Liver (tissue), 9 donors: Measurements from ENCODE around the gene SCARB1. TPM values are rescaled to one million over a fixed set of nuclear protein-coding genes. Genes with fewer than 3 reads are reported as not detected.

Experiments used
- DNase-seq: peaks from one replicate; pipeline ENCODE4 v3.0.0-alpha.2; 2017; ENCODE audit warnings: low spot score
- H3K27ac ChIP-seq, 2 donors: one replicate each; pipeline ENCODE4 v1.7.0; 2013; ENCODE audit warnings: inconsistent platforms in 2 of 2, low read length in 2 of 2, control low read depth in 1 of 2, low read depth in 1 of 2, mild to moderate bottlenecking in 1 of 2
- H3K27me3 ChIP-seq, 4 donors: one replicate each; pipeline versions ENCODE4 v1.6.1 to v1.7.0; 2013; ENCODE audit warnings: low read length in 3 of 4, inconsistent platforms in 1 of 4, mild to moderate bottlenecking in 1 of 4, moderate library complexity in 1 of 4; ENCODE audit not compliant: control insufficient read depth in 4 of 4, insufficient read depth in 4 of 4
- H3K36me3 ChIP-seq, 4 donors: one replicate each; pipeline versions ENCODE4 v1.6.1 to v1.7.0; 2013; ENCODE audit warnings: low read length in 3 of 4, mild to moderate bottlenecking in 3 of 4, low read depth in 1 of 4, moderate library complexity in 1 of 4; ENCODE audit not compliant: control insufficient read depth in 4 of 4, insufficient read depth in 3 of 4
- H3K4me1 ChIP-seq, 4 donors: one replicate each; pipeline versions ENCODE4 v1.6.1 to v1.7.0; 2013; ENCODE audit warnings: low read length in 3 of 4, mild to moderate bottlenecking in 3 of 4, moderate library complexity in 1 of 4; ENCODE audit not compliant: control insufficient read depth in 4 of 4, insufficient read depth in 4 of 4
- H3K4me3 ChIP-seq, 3 donors: one replicate each; pipeline versions ENCODE4 v1.6.1 to v1.7.0; 2013; ENCODE audit warnings: low read length in 3 of 3, control low read depth in 1 of 3, low read depth in 1 of 3, mild to moderate bottlenecking in 1 of 3
- H3K9ac ChIP-seq, 2 donors: one replicate each; pipeline ENCODE4 v1.7.0; 2013; ENCODE audit warnings: low read length in 2 of 2, mild to moderate bottlenecking in 2 of 2, moderate library complexity in 2 of 2, control low read depth in 1 of 2, low read depth in 1 of 2
- H3K9me3 ChIP-seq, 4 donors: one replicate each; pipeline versions ENCODE4 v1.6.1 to v1.7.0; 2013; ENCODE audit warnings: low read length in 3 of 4; ENCODE audit not compliant: control insufficient read depth in 4 of 4
- EGR1 ChIP-seq, 2 donors: IDR thresholded peaks; 2 replicates each; pipeline ENCODE4 v1.6.1; 2016 to 2018; ENCODE audit warnings: antibody characterized with exemption in 2 of 2, low read depth in 2 of 2
- FOXA1 ChIP-seq: IDR thresholded peaks from 2 replicates; pipeline ENCODE4 v1.6.1; 2016; ENCODE audit warnings: antibody characterized with exemption
- FOXA2 ChIP-seq: IDR thresholded peaks from 2 replicates; pipeline ENCODE4 v1.6.1; 2016; ENCODE audit warnings: antibody characterized with exemption
- GABPA ChIP-seq, 2 donors: IDR thresholded peaks in 1 of 2; conservative IDR thresholded peaks in 1 of 2; 2 replicates each; pipeline ENCODE4 v1.6.1; 2016; ENCODE audit warnings: antibody characterized with exemption in 2 of 2, mild to moderate bottlenecking in 1 of 2, moderate library complexity in 1 of 2
- HNF4A ChIP-seq, 2 donors: conservative IDR thresholded peaks; 2 replicates each; pipeline ENCODE4 v1.6.1; 2016; ENCODE audit warnings: antibody characterized with exemption in 2 of 2, mild to moderate bottlenecking in 2 of 2
- HNF4G ChIP-seq: IDR thresholded peaks from 2 replicates; pipeline ENCODE4 v1.6.1; 2016; ENCODE audit warnings: antibody characterized with exemption
- JUND ChIP-seq, 2 donors: IDR thresholded peaks; 2 replicates each; pipeline ENCODE4 v1.6.1; 2016; ENCODE audit warnings: antibody characterized with exemption in 2 of 2
- NR2F2 ChIP-seq: IDR thresholded peaks from 2 replicates; pipeline ENCODE4 v1.6.1; 2016; ENCODE audit warnings: antibody characterized with exemption
- RAD21 ChIP-seq, 2 donors: IDR thresholded peaks; 2 replicates each; pipeline ENCODE4 v1.6.1; 2016; ENCODE audit warnings: antibody characterized with exemption in 2 of 2, mild to moderate bottlenecking in 2 of 2
- RXRA ChIP-seq, 2 donors: IDR thresholded peaks; 2 replicates each; pipeline ENCODE4 v1.6.1; 2017 to 2018; ENCODE audit warnings: antibody characterized with exemption in 2 of 2, mild to moderate bottlenecking in 1 of 2
- SP1 ChIP-seq: IDR thresholded peaks from 2 replicates; pipeline ENCODE4 v1.6.1; 2018; ENCODE audit warnings: antibody characterized with exemption, mild to moderate bottlenecking
- TAF1 ChIP-seq: conservative IDR thresholded peaks from 2 replicates; pipeline ENCODE4 v1.6.1; 2016; ENCODE audit warnings: antibody characterized with exemption, mild to moderate bottlenecking
- YY1 ChIP-seq: IDR thresholded peaks from 2 replicates; pipeline ENCODE4 v1.6.1; 2016; ENCODE audit warnings: antibody characterized with exemption, mild to moderate bottlenecking
- WGBS: extraction: QIAGEN DNeasy Blood & Tissue Kit; methylation state at CpG from one replicate; pipeline ENCODE4 v1.1.7; 2013; 5-methylcytosine and 5-hydroxymethylcytosine counted together
- polyA plus RNA-seq, 2 donors: library from polyadenylated mRNA; stranded (reverse) in 1 of 2; unstranded in 1 of 2; fragments of 200-250 nt in 1 of 2; fragments of >200 nt in 1 of 2; fragmentation: Nextera tagmentation in 1 of 2; extraction: Ambion mirVana in 1 of 2; gene quantifications; one replicate each; pipeline versions ENCODE4 v1.2.1 to v1.2.3, GENCODE V29; 2013 to 2015
- total RNA-seq, 2 donors: library from RNA; depleted of rRNA; stranded (reverse); fragments of >200 nt; gene quantifications; one replicate each; pipeline ENCODE4 v1.2.3, GENCODE V29; 2014
- TF ChIP-seq, protein P1 (sequence below): IDR thresholded peaks from 2 replicates; pipeline ENCODE4 v1.6.1; 2016; ENCODE audit warnings: antibody characterized with exemption, mild to moderate bottlenecking
- TF ChIP-seq, protein P2 (sequence below): IDR thresholded peaks from 2 replicates; pipeline ENCODE4 v1.6.1; 2016; ENCODE audit warnings: antibody characterized with exemption
- TF ChIP-seq, protein P3 (sequence below): fragments of 150-350 bp; IDR thresholded peaks from 2 replicates; pipeline ENCODE4 v1.5.1; 2017; ENCODE audit warnings: improper control_type of control experiment, low read depth, low read length; ENCODE audit not compliant: missing input control
- TF ChIP-seq, protein P4 (sequence below): IDR thresholded peaks from 2 replicates; pipeline ENCODE4 v1.6.1; 2016; ENCODE audit warnings: antibody characterized with exemption
- TF ChIP-seq, protein P5 (sequence below): IDR thresholded peaks from 2 replicates; pipeline ENCODE4 v1.6.1; 2016; ENCODE audit warnings: antibody characterized with exemption
- donor health status: healthy.
- donor health status: healthy.
- donor health status: healthy.
- donor health status: healthy.
- donor health status: healthy.

The SCARB1 gene
- total and polyA plus RNA-seq, 4 donors = 85.3 to 289 (median 141) TPM

DNA sequence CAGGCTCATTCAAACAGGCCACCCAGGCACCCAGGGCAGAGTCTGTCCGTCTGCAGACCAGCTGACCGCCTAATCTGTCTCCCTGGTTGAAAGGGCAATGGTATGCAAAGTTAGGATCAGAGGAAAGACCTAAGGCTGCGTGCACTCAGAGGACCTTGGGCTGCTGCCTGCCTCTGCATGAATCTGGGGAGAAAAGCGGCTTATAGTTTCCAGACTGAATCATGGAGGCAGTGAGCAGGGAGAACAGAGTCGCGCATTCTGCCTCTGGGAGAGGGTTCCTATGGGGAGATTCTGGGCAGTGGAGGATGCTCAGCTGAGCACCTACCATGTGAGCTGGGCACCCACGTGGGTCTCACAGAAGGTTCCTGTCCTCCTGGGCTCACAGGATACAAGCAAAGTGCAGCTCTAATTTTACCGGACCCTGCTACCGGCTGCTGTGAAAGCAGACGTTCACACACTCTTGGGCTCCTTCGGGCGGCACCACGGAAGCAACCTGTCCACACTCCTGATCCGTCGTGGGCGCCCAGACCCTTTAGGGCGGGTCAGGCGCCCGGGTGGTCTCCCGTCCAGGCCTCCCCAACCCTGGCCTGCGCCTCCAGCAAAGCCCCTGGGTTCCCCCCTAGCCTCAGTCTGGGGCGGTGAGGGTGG, 772 bp downstream of the SCARB1 start:
- peak overlapping the region; percentile 77 to 88 for H3K9ac ChIP-seq
- H3K9me3 ChIP-seq = no peaks in the 10 kb centered on the region
- TF ChIP-seq TAF1 = no peak
- no peak for TF ChIP-seq HNF4G
- TF ChIP-seq, protein P1, sequence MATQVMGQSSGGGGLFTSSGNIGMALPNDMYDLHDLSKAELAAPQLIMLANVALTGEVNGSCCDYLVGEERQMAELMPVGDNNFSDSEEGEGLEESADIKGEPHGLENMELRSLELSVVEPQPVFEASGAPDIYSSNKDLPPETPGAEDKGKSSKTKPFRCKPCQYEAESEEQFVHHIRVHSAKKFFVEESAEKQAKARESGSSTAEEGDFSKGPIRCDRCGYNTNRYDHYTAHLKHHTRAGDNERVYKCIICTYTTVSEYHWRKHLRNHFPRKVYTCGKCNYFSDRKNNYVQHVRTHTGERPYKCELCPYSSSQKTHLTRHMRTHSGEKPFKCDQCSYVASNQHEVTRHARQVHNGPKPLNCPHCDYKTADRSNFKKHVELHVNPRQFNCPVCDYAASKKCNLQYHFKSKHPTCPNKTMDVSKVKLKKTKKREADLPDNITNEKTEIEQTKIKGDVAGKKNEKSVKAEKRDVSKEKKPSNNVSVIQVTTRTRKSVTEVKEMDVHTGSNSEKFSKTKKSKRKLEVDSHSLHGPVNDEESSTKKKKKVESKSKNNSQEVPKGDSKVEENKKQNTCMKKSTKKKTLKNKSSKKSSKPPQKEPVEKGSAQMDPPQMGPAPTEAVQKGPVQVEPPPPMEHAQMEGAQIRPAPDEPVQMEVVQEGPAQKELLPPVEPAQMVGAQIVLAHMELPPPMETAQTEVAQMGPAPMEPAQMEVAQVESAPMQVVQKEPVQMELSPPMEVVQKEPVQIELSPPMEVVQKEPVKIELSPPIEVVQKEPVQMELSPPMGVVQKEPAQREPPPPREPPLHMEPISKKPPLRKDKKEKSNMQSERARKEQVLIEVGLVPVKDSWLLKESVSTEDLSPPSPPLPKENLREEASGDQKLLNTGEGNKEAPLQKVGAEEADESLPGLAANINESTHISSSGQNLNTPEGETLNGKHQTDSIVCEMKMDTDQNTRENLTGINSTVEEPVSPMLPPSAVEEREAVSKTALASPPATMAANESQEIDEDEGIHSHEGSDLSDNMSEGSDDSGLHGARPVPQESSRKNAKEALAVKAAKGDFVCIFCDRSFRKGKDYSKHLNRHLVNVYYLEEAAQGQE = no peak
- peak; percentile 76 to 78 for TF ChIP-seq HNF4A (conservative IDR thresholded peaks at IDR 0.05)
- TF ChIP-seq FOXA1 = no peak
- TF ChIP-seq, protein P2, sequence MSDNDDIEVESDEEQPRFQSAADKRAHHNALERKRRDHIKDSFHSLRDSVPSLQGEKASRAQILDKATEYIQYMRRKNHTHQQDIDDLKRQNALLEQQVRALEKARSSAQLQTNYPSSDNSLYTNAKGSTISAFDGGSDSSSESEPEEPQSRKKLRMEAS = peak; percentile 45
- peak; percentile 54 for TF ChIP-seq YY1
- TF ChIP-seq RAD21 (IDR thresholded peaks at IDR 0.05) = peak; percentile 30 to 51
- TF ChIP-seq RXRA (IDR thresholded peaks at IDR 0.05) = peak; percentile 63 to 72
- TF ChIP-seq NR2F2 = no peak
- peak; percentile 59 for TF ChIP-seq SP1
- no peaks in the 10 kb centered on the region for H3K27me3 ChIP-seq
- H3K4me3 ChIP-seq = peak overlapping the region; percentile 82 to 87 (median 86)
- peaks cover 2 to 10% (median 3%) of the 10 kb centered on the region in 4 donors for H3K36me3 ChIP-seq
- WGBS = 5% methylated on average over 22 of the region's 22 CpGs
- H3K4me1 ChIP-seq = peaks cover 6 to 39% (median 28%) of the 10 kb centered on the region in 4 donors
- H3K27ac ChIP-seq = peak overlapping the region; percentile 90 to 95
- no peak for DNase-seq

DNA sequence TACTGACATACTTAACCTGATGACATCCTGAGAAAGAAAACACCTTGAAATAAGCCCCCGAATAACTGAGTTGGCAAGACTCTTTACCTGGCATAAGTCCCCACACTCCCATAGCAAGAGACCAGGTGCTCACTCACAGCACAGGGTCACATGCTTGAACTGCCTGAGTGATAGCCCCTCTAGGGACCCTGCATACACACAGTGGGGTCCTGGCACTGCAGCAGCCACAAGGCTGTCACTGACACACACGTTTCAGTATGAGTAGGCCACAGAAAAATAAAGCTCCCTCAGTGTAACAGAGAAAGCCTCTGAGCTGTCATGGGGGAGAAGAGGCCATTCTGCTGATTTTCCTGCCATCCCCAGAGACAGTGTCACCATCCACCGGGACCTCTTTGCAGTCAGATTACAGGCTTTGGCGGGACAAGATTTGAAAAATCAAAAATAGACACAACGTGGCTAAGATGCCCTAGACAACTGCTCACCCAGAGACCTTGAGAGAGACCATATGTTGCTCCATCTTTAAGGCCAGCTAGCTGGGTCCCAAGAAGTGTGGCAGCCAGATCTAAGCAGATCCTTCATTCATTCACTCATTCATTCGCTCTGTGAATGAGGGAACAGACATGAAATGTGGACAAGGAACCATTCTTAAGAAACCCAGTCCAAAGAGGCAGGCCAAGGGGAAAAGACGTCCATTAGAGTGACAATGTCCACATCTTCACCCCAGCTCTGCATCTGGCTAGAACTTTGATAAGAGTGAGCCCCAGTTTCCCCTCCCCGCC, 1.6 kb downstream of the SCARB1 start:
- peak overlapping the region; percentile 82 to 87 (median 86) for H3K4me3 ChIP-seq
- no peak for TF ChIP-seq RXRA (IDR thresholded peaks at IDR 0.05)
- TF ChIP-seq SP1 = no peak
- TF ChIP-seq JUND (IDR thresholded peaks at IDR 0.05) = no peak
- TF ChIP-seq EGR1 (IDR thresholded peaks at IDR 0.05; ENCODE audit: low read depth in 2 of 2) = no peak
- TF ChIP-seq NR2F2 = no peak
- TF ChIP-seq TAF1 = no peak
- TF ChIP-seq RAD21 (IDR thresholded peaks at IDR 0.05) = no peak
- TF ChIP-seq, protein P3, sequence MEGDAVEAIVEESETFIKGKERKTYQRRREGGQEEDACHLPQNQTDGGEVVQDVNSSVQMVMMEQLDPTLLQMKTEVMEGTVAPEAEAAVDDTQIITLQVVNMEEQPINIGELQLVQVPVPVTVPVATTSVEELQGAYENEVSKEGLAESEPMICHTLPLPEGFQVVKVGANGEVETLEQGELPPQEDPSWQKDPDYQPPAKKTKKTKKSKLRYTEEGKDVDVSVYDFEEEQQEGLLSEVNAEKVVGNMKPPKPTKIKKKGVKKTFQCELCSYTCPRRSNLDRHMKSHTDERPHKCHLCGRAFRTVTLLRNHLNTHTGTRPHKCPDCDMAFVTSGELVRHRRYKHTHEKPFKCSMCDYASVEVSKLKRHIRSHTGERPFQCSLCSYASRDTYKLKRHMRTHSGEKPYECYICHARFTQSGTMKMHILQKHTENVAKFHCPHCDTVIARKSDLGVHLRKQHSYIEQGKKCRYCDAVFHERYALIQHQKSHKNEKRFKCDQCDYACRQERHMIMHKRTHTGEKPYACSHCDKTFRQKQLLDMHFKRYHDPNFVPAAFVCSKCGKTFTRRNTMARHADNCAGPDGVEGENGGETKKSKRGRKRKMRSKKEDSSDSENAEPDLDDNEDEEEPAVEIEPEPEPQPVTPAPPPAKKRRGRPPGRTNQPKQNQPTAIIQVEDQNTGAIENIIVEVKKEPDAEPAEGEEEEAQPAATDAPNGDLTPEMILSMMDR = no peak
- TF ChIP-seq FOXA2 = no peak
- no peak for TF ChIP-seq HNF4A (conservative IDR thresholded peaks at IDR 0.05)
- TF ChIP-seq FOXA1 = no peak
- TF ChIP-seq, protein P4, sequence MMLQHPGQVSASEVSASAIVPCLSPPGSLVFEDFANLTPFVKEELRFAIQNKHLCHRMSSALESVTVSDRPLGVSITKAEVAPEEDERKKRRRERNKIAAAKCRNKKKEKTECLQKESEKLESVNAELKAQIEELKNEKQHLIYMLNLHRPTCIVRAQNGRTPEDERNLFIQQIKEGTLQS = no peak
- no peak for TF ChIP-seq GABPA (IDR thresholded peaks at IDR 0.05 in 1 of 2, conservative IDR thresholded peaks at IDR 0.05 in 1 of 2)
- no peak for TF ChIP-seq YY1
- TF ChIP-seq HNF4G = no peak
- TF ChIP-seq, protein P2 = no peak
- TF ChIP-seq, protein P5, sequence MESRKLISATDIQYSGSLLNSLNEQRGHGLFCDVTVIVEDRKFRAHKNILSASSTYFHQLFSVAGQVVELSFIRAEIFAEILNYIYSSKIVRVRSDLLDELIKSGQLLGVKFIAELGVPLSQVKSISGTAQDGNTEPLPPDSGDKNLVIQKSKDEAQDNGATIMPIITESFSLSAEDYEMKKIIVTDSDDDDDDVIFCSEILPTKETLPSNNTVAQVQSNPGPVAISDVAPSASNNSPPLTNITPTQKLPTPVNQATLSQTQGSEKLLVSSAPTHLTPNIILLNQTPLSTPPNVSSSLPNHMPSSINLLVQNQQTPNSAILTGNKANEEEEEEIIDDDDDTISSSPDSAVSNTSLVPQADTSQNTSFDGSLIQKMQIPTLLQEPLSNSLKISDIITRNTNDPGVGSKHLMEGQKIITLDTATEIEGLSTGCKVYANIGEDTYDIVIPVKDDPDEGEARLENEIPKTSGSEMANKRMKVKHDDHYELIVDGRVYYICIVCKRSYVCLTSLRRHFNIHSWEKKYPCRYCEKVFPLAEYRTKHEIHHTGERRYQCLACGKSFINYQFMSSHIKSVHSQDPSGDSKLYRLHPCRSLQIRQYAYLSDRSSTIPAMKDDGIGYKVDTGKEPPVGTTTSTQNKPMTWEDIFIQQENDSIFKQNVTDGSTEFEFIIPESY = no peak
- no peaks in the 10 kb centered on the region for H3K27me3 ChIP-seq
- peaks cover 2 to 10% (median 3%) of the 10 kb centered on the region in 4 donors for H3K36me3 ChIP-seq
- H3K9me3 ChIP-seq = no peaks in the 10 kb centered on the region
- 48% methylated on average over 8 of the region's 8 CpGs for WGBS
- H3K4me1 ChIP-seq = peaks cover 6 to 44% (median 32%) of the 10 kb centered on the region in 4 donors
- peak overlapping the region in 1 of 2 donors; percentile 14 for H3K9ac ChIP-seq
- peak overlapping the region in 1 of 2 donors; percentile 95 for H3K27ac ChIP-seq
- DNase-seq = no peak
